Breast epithelium (tissue), 4 donors: ENCODE data around the gene OR51B2. TPM values are rescaled to one million over a fixed set of nuclear protein-coding genes. Genes with fewer than 3 reads are reported as not detected.
"Not testable (repeated sequence)": the region's sequence is repeated elsewhere in the genome, so short reads cannot be mapped to it uniquely, and the experiment has no call there.

ENCODE experiments used
- DNase-seq, 2 donors: peaks; one replicate each; pipeline ENCODE4 v3.0.0-alpha.2; 2019; ENCODE audit warnings: low spot score in 2 of 2
- H3K27ac ChIP-seq, 2 donors: fragments of 200-600 bp; sonication (generic) in 1 of 2; one replicate each; pipeline ENCODE4 v1.5.1; 2016 to 2019; ENCODE audit warnings: mild to moderate bottlenecking in 1 of 2
- H3K27me3 ChIP-seq, 2 donors: fragments of 200-600 bp; sonication (generic) in 1 of 2; one replicate each; pipeline versions ENCODE4 v1.5.1 to v1.6.0; 2017 to 2019; ENCODE audit warnings: control low read depth in 1 of 2, mild to moderate bottlenecking in 1 of 2
- H3K36me3 ChIP-seq: fragments of 200-600 bp; one replicate; pipeline ENCODE4 v1.5.1; 2019
- H3K4me1 ChIP-seq, 2 donors: fragments of 200-600 bp; sonication (generic); one replicate each; pipeline ENCODE4 v1.5.1; 2016 to 2019; ENCODE audit warnings: control low read depth in 1 of 2
- H3K4me3 ChIP-seq, 3 donors: fragments of 200-600 bp; sonication (generic); 1 replicate in 2 of 3; 2 replicates in 1 of 3; pipeline ENCODE4 v1.5.1; 2016 to 2019; ENCODE audit warnings: mild to moderate bottlenecking in 3 of 3, moderate library complexity in 2 of 3
- H3K9me3 ChIP-seq, 2 donors: fragments of 200-600 bp; sonication (generic) in 1 of 2; one replicate each; pipeline ENCODE4 v1.5.1; 2016 to 2019; ENCODE audit warnings: control low read depth in 1 of 2
- POLR2A ChIP-seq: fragments of 450-650 bp; IDR thresholded peaks from one replicate; pipeline ENCODE4 v1.6.1; 2016; ENCODE audit warnings: antibody characterized with exemption, mild to moderate bottlenecking, moderate library complexity
- POLR2AphosphoS5 ChIP-seq, 3 donors: sonication (generic); formaldehyde crosslinking; IDR thresholded peaks; one replicate each; pipeline ENCODE4 v1.6.1; 2017; ENCODE audit warnings: antibody characterized with exemption in 3 of 3
- intact Hi-C: fragments of 100-400 bp; cut with DNase I; formaldehyde crosslinking; loops from one replicate; pipeline ENCODE4 v1.15.1; 2023; ENCODE audit warnings: low total_unique reads
- total RNA-seq, 3 donors: library from RNA; depleted of rRNA; stranded (reverse); fragments of >200 nt; gene quantifications; one replicate each; pipeline ENCODE4 v1.1.0, GENCODE V29; 2016
- TF ChIP-seq, protein P1 (sequence below), 3 donors: fragments of 450-650 bp; IDR thresholded peaks; one replicate each; pipeline ENCODE4 v1.5.1; 2016 to 2017; ENCODE audit warnings: antibody characterized with exemption in 3 of 3, mild to moderate bottlenecking in 3 of 3, moderate library complexity in 3 of 3

OR51B2 gene
- total RNA-seq = 1 to 10 TPM in 1 of 3 donors, not detected in 2; 1.6 TPM

DNA sequence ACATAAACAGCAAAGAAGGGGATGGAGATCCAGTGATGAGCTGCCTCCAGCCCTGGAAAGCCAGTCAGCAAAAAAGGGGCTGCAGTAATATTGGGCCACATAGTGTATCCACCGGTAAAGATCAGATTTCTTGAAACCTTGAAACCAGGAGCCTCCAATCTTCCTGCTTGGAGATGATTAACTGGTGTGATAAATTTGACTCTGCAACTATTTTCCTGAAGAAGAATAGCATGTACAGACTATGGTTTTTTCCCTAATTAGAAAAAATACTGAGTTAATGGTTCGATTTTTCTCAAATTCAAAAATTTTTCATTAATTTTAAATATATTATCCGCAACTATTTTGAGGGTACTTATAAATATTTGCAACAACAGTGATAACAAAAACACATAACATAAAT lies at the start of gene OR51B2:
Gene OR51B2 (minus strand): TSS at position 101 of the 400 bp plus-strand sequence. CDS start 0 bp downstream, at position 101.
- TF ChIP-seq POLR2AphosphoS5 (IDR thresholded peaks at IDR 0.05) (no peak), POLR2A (no peak)
- TF ChIP-seq, protein P1, sequence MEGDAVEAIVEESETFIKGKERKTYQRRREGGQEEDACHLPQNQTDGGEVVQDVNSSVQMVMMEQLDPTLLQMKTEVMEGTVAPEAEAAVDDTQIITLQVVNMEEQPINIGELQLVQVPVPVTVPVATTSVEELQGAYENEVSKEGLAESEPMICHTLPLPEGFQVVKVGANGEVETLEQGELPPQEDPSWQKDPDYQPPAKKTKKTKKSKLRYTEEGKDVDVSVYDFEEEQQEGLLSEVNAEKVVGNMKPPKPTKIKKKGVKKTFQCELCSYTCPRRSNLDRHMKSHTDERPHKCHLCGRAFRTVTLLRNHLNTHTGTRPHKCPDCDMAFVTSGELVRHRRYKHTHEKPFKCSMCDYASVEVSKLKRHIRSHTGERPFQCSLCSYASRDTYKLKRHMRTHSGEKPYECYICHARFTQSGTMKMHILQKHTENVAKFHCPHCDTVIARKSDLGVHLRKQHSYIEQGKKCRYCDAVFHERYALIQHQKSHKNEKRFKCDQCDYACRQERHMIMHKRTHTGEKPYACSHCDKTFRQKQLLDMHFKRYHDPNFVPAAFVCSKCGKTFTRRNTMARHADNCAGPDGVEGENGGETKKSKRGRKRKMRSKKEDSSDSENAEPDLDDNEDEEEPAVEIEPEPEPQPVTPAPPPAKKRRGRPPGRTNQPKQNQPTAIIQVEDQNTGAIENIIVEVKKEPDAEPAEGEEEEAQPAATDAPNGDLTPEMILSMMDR (IDR thresholded peaks at IDR 0.05) = no peak
- H3K9me3 ChIP-seq = no peaks in the 10 kb centered on the region
- no peaks in the 10 kb centered on the region for H3K36me3 ChIP-seq
- H3K27me3 ChIP-seq = no peaks in the 10 kb centered on the region
- no peak within 1 kb of the TSS for H3K27ac ChIP-seq
- DNase-seq = no peak
- no peaks in the 10 kb centered on the region for H3K4me1 ChIP-seq
- no peak within 1 kb of the TSS for H3K4me3 ChIP-seq
- intact Hi-C loops = no loop called here

GRCh38 chr11:5369789-5370188 lies 45.7 kb upstream of the OR51B2 start:
- H3K4me1 ChIP-seq = no peaks in the 10 kb centered on the region
- no peaks in the 10 kb centered on the region for H3K36me3 ChIP-seq
- DNase-seq = no peak
- no peaks in the 10 kb centered on the region for H3K27me3 ChIP-seq
- TF ChIP-seq POLR2A (no peak), POLR2AphosphoS5 (IDR thresholded peaks at IDR 0.05) (no peak)
- TF ChIP-seq, protein P1 (IDR thresholded peaks at IDR 0.05) = no peak
- H3K4me3 ChIP-seq = no peak overlapping the region
- H3K9me3 ChIP-seq = peaks cover 4 to 11% of the 10 kb centered on the region in 2 donors
- intact Hi-C loops = no loop called here
- H3K27ac ChIP-seq = no peak overlapping the region

- Histone ChIP-seq H3K36me3 (no peaks in the 10 kb centered on the region), H3K9me3 (peaks cover 4 to 11% of the 10 kb centered on the region in 2 donors), H3K4me1 (no peaks in the 10 kb centered on the region), H3K27me3 (no peaks in the 10 kb centered on the region), H3K27ac (no peak overlapping the region), H3K4me3 (no peak overlapping the region)
- intact Hi-C loops = no loop called here
- TF ChIP-seq POLR2A = no peak
- no peak for DNase-seq
Measured at GRCh38 chr11:5368502-5369043, 44.5 kb upstream of the OR51B2 start.

GRCh38 chr11:5367448-5368074 lies 43.5 kb upstream of the OR51B2 start:
- DNase-seq = no peak
- Histone ChIP-seq H3K4me1 (no peaks in the 10 kb centered on the region), H3K4me3 (no peak overlapping the region), H3K9me3 (peaks cover 0 to 2% of the 10 kb centered on the region in 2 donors), H3K36me3 (no peaks in the 10 kb centered on the region), H3K27ac (no peak overlapping the region), H3K27me3 (no peaks in the 10 kb centered on the region)
- TF ChIP-seq POLR2A (no peak), POLR2AphosphoS5 (IDR thresholded peaks at IDR 0.05) (no peak)
- TF ChIP-seq, protein P1 (IDR thresholded peaks at IDR 0.05) = no peak
- intact Hi-C loops = no loop called here

DNA sequence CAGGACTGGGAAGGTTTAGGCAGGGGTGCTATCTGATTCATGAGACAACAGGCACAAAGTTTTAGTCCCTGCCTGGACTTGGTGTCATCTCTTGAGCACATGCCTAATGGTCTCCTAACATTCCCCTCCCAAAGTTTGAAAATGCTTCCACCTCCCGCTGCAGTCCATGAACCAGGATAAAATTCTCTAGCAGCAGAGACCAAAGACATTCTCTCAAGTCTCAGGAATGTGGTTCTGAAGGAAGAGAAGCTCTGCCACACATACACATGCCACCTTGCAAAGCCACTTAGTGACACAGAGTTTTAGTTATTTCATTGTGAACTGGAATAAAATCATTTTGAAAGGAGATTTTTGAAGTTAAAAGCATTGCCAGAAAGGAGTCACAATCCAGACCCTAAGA lies 42.8 kb upstream of the OR51B2 start:
- no peak for DNase-seq
- H3K9me3 ChIP-seq = no peaks in the 10 kb centered on the region
- TF ChIP-seq POLR2AphosphoS5 (IDR thresholded peaks at IDR 0.05) = no peak
- no peak for TF ChIP-seq POLR2A
- TF ChIP-seq, protein P1 (IDR thresholded peaks at IDR 0.05) = no peak
- no peaks in the 10 kb centered on the region for H3K36me3 ChIP-seq
- H3K27me3 ChIP-seq = no peaks in the 10 kb centered on the region
- H3K27ac ChIP-seq = no peak overlapping the region
- intact Hi-C loops = no loop called here
- H3K4me3 ChIP-seq = no peak overlapping the region
- no peaks in the 10 kb centered on the region for H3K4me1 ChIP-seq

DNA sequence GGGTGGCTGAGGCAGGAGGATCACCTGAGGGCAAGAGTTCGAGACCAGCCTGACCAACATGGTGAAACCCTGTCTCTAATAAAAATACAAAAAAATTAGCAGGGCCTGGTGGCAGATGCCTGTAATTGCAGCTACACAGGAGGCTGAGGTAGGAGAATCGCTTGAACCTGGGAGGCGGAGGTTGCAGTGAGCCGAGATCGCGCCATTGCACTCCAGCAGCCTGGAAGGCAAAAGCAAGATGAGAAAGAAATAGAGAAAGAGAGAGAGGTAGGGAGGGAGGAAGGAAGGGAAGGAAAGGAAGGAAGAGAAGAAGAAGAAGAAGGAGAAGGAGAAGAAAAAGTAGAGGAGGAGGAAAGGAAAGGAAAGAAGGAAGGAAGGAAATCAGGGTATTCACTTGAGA lies 42.3 kb upstream of the OR51B2 start:
- intact Hi-C loops, H3K9me3 ChIP-seq, H3K4me3 ChIP-seq, DNase-seq, H3K27ac ChIP-seq, H3K27me3 ChIP-seq, H3K4me1 ChIP-seq, H3K36me3 ChIP-seq: not testable (repeated sequence)
